Measurements from ENCODE around the gene MAPK10.

DNA sequence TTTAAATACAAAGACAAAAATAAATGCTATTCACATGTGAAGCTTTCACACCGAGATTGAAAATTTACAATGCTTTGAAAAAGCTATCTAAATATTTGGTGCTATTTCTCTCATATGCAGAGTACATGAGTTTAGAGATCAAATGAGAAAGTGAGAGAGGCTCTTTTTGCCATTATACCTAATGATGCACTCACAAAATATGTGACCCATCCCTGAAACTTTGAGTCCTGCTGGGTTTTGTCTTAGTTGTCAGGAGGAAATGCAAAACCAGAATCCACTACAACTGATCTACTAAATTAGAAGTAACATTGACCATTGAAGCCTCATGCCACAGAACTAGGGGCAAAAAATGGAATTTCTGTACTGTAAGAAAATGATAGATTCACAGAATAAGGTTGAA is 251.7 kb downstream of the MAPK10 start:
- TF ChIP-seq, protein P1, sequence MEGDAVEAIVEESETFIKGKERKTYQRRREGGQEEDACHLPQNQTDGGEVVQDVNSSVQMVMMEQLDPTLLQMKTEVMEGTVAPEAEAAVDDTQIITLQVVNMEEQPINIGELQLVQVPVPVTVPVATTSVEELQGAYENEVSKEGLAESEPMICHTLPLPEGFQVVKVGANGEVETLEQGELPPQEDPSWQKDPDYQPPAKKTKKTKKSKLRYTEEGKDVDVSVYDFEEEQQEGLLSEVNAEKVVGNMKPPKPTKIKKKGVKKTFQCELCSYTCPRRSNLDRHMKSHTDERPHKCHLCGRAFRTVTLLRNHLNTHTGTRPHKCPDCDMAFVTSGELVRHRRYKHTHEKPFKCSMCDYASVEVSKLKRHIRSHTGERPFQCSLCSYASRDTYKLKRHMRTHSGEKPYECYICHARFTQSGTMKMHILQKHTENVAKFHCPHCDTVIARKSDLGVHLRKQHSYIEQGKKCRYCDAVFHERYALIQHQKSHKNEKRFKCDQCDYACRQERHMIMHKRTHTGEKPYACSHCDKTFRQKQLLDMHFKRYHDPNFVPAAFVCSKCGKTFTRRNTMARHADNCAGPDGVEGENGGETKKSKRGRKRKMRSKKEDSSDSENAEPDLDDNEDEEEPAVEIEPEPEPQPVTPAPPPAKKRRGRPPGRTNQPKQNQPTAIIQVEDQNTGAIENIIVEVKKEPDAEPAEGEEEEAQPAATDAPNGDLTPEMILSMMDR (IDR thresholded peaks at IDR 0.05), result no peak
- TF ChIP-seq POLR2A (IDR thresholded peaks at IDR 0.05), result no peak
